OCI-LY7 (cell line): Measurements from ENCODE around the gene LRP1B.

Source experiments
- CTCF ChIP-seq: fragments of 200-600 bp; sonication (generic); conservative IDR thresholded peaks from 2 replicates; pipeline ENCODE4 v1.5.1; 2014; ENCODE audit warnings: mild to moderate bottlenecking, antibody characterized with exemption, low read length, moderate library complexity, mixed read lengths
- EZH2phosphoT487 ChIP-seq: fragments of 200-600 bp; sonication (generic); IDR thresholded peaks from 2 replicates; pipeline ENCODE4 v1.6.1; 2018; ENCODE audit warnings: low read depth, borderline replicate concordance, mild to moderate bottlenecking, mixed run types, antibody characterized with exemption, low read length, moderate library complexity, mixed read lengths

GRCh38 chr2:140627136-140627535, 1503.7 kb downstream of the LRP1B start:
- TF ChIP-seq CTCF (no peak), EZH2phosphoT487 (no peak)
